Measurements from ENCODE around the gene PDE2A. TPM values are rescaled to one million over a fixed set of nuclear protein-coding genes. Genes with fewer than 3 reads are reported as not detected.

PDE2A gene
- total and polyA plus RNA-seq, 10 of the 15 experiments (the other 5 are each of a cell fraction or from before 2014, with no cell fraction given), result 0.06 to 0.15 (median 0.11) TPM; not detected in 6

DNA sequence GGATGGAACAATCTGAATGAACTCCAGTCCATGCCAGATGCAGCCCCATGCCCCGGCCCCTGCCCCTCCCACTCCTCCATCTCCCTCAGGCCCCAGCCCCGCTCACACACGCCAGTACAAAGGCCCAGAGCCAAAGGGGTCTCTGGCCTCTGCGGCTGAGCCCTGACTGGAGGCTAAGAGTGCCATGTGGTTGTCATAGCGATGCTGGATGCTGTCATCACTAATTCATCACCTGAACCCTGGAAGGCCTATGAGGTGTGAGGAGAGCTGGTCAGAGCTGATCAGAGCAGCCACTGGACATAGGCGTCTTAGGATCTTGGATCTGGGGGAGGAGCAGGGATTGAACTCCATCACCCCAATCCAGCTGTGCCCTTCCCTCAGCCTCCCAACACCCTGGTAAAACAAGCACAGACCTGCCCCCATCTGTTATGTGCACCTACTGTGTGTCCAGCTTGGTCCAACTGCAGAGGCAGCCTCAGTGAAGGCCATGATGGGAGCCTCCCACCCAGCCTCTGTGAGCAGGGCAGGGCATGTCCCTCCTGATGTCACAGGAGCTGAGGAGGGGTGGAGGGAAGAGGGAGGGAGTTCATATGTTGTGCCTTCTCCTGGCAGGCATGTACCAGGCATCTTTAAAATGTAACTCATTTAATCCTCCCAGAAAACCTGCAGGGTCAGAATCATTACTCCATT is 16.7 kb downstream of the PDE2A start:
- DNase-seq (ENCODE audit: low read depth, low spot score) (no peak), FAIRE-seq (no peak), ATAC-seq (no peak)
- Histone ChIP-seq H3K9ac (ENCODE audit: control insufficient read depth, insufficient read depth, low read length) (no peak overlapping the region), H2AFZ (ENCODE audit: control insufficient read depth, low read depth, low read length) (no peak overlapping the region), H3K9me3 (replicated peaks; ENCODE audit: control insufficient read depth, insufficient read depth, low read length) (no peaks in the 10 kb centered on the region), H3K79me2 (ENCODE audit: control insufficient read depth, insufficient read depth, low read length) (no peaks in the 10 kb centered on the region), H3K27ac (ENCODE audit: control insufficient read depth, insufficient read depth) (no peak overlapping the region), H4K20me1 (ENCODE audit: control insufficient read depth, insufficient read depth) (no peaks in the 10 kb centered on the region; the same call in 1 of the 2 replicates), H3K27me3 (replicated peaks in 1 of 2; ENCODE audit: control insufficient read depth in 2 of 2, insufficient read depth in 2 of 2, low read length in 1 of 2) (peaks cover 1 to 3% of the 10 kb centered on the region in 2 experiments; a peak in 3 of 4 replicates), H3K4me2 (ENCODE audit: control insufficient read depth, insufficient read depth) (no peak overlapping the region), H3K4me1 (ENCODE audit: control insufficient read depth, insufficient read depth, low read length) (no peaks in the 10 kb centered on the region), H3K4me3 (no peak overlapping the region), H3K36me3 (ENCODE audit: control insufficient read depth in 2 of 2, insufficient read depth in 2 of 2, low read length in 1 of 2) (no peaks in the 10 kb centered on the region)
- in situ Hi-C loops (cut with MboI) (no loop called here), intact Hi-C loops (cut with micrococcal nuclease; ENCODE audit: unreplicated experiment) (no loop called here)
- POLR2A ChIA-PET, result no interaction called here
- TF ChIP-seq, protein P1, sequence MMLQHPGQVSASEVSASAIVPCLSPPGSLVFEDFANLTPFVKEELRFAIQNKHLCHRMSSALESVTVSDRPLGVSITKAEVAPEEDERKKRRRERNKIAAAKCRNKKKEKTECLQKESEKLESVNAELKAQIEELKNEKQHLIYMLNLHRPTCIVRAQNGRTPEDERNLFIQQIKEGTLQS (IDR thresholded peaks at IDR 0.05; ENCODE audit: borderline replicate concordance, extremely low read depth, low read depth, low read length), result no peak
- TF ChIP-seq, protein P2, sequence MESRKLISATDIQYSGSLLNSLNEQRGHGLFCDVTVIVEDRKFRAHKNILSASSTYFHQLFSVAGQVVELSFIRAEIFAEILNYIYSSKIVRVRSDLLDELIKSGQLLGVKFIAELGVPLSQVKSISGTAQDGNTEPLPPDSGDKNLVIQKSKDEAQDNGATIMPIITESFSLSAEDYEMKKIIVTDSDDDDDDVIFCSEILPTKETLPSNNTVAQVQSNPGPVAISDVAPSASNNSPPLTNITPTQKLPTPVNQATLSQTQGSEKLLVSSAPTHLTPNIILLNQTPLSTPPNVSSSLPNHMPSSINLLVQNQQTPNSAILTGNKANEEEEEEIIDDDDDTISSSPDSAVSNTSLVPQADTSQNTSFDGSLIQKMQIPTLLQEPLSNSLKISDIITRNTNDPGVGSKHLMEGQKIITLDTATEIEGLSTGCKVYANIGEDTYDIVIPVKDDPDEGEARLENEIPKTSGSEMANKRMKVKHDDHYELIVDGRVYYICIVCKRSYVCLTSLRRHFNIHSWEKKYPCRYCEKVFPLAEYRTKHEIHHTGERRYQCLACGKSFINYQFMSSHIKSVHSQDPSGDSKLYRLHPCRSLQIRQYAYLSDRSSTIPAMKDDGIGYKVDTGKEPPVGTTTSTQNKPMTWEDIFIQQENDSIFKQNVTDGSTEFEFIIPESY (IDR thresholded peaks at IDR 0.05), result no peak
- no peak for TF ChIP-seq LARP7 (IDR thresholded peaks at IDR 0.05)
- no peak for TF ChIP-seq WRNIP1 (IDR thresholded peaks at IDR 0.05; ENCODE audit: borderline replicate concordance, low read depth, low read length)
- TF ChIP-seq, protein P3, sequence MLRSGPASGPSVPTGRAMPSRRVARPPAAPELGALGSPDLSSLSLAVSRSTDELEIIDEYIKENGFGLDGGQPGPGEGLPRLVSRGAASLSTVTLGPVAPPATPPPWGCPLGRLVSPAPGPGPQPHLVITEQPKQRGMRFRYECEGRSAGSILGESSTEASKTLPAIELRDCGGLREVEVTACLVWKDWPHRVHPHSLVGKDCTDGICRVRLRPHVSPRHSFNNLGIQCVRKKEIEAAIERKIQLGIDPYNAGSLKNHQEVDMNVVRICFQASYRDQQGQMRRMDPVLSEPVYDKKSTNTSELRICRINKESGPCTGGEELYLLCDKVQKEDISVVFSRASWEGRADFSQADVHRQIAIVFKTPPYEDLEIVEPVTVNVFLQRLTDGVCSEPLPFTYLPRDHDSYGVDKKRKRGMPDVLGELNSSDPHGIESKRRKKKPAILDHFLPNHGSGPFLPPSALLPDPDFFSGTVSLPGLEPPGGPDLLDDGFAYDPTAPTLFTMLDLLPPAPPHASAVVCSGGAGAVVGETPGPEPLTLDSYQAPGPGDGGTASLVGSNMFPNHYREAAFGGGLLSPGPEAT (IDR thresholded peaks at IDR 0.05; ENCODE audit: low read depth), result no peak
- TF ChIP-seq POLR2A (IDR thresholded peaks at IDR 0.05; ENCODE audit: low read depth, low read length), result no peak
- no peak for TF ChIP-seq CBX3 (IDR thresholded peaks at IDR 0.05; ENCODE audit: borderline replicate concordance, low read depth)
- no peak for TF ChIP-seq CREB1 (IDR thresholded peaks at IDR 0.05; ENCODE audit: low read depth)
- no peak for TF ChIP-seq ZNF24 (IDR thresholded peaks at IDR 0.05)
- TF ChIP-seq, protein P4, sequence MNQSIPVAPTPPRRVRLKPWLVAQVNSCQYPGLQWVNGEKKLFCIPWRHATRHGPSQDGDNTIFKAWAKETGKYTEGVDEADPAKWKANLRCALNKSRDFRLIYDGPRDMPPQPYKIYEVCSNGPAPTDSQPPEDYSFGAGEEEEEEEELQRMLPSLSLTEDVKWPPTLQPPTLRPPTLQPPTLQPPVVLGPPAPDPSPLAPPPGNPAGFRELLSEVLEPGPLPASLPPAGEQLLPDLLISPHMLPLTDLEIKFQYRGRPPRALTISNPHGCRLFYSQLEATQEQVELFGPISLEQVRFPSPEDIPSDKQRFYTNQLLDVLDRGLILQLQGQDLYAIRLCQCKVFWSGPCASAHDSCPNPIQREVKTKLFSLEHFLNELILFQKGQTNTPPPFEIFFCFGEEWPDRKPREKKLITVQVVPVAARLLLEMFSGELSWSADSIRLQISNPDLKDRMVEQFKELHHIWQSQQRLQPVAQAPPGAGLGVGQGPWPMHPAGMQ (IDR thresholded peaks at IDR 0.05; ENCODE audit: borderline replicate concordance), result no peak
- TF ChIP-seq, protein P5, sequence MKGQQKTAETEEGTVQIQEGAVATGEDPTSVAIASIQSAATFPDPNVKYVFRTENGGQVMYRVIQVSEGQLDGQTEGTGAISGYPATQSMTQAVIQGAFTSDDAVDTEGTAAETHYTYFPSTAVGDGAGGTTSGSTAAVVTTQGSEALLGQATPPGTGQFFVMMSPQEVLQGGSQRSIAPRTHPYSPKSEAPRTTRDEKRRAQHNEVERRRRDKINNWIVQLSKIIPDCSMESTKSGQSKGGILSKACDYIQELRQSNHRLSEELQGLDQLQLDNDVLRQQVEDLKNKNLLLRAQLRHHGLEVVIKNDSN (IDR thresholded peaks at IDR 0.05; ENCODE audit: borderline replicate concordance, extremely low read length, insufficient read depth, low read depth, low read length), result no peak
- SMC1A ChIA-PET (ENCODE audit: uncharacterized antibody, unreplicated experiment), result no interaction called here
- CTCF ChIA-PET, result interaction anchor here (0.9 to 2.0 kb wide), 2 partner anchors 26 to 72 kb away, joined by 3 to 12 read pairs; no protein-coding TSS in a partner anchor
- WGBS (ENCODE audit: insufficient coverage, insufficient replicate concordance, low lambda C conversion rate, missing lambda C conversion rate), result 25% methylated on average over 6 of the region's 6 CpGs
- RAD21 ChIA-PET (ENCODE audit: unreplicated experiment), result no interaction called here
- no TSS peak for BruUV-seq (replicated peaks)
